ENCODE data around the gene TMEM179.

The TMEM179 gene

GRCh38 chr14:104551851-104552737, 52.5 kb downstream of the TMEM179 start:
- CTCF ChIA-PET = no interaction called here
- DNase-seq (ENCODE audit: low spot score) = no peak
- TF ChIP-seq CTCF (conservative IDR thresholded peaks at IDR 0.05; ENCODE audit: low read depth) = no peak

GRCh38 chr14:104550861-104551728, 53.5 kb downstream of the TMEM179 start:
- ChIA-PET CTCF (interaction anchor here (1.4 kb wide), 1 partner anchor 13 kb away, joined by 5 read pairs; no protein-coding TSS in a partner anchor), POLR2A (ENCODE audit: low non-redundant PET) (no interaction called here)
- DNase-seq (ENCODE audit: low spot score) = no peak
- H3K27ac ChIP-seq = no peak overlapping the region
- no peak for TF ChIP-seq CTCF (conservative IDR thresholded peaks at IDR 0.05; ENCODE audit: low read depth)

More at GRCh38 chr14:104551851-104552737, 52.5 kb downstream of the TMEM179 start:
- POLR2A ChIA-PET (ENCODE audit: low non-redundant PET) = no interaction called here
- no peak overlapping the region for H3K27ac ChIP-seq

GRCh38 chr14:104550340-104550860, 54.2 kb downstream of the TMEM179 start:
- ChIA-PET POLR2A (ENCODE audit: low non-redundant PET) (no interaction called here), CTCF (interaction anchor here (1.4 kb wide), 1 partner anchor 14 kb away, joined by 5 read pairs; no protein-coding TSS in a partner anchor)
- TF ChIP-seq CTCF (conservative IDR thresholded peaks at IDR 0.05; ENCODE audit: low read depth) = no peak
- no peak for DNase-seq (ENCODE audit: low spot score)
- no peak overlapping the region for H3K27ac ChIP-seq

- TF ChIP-seq CTCF (conservative IDR thresholded peaks at IDR 0.05; ENCODE audit: low read depth) = no peak
- CTCF ChIA-PET = interaction anchor here (1.4 kb wide), 1 partner anchor 14 kb away, joined by 5 read pairs; no protein-coding TSS in a partner anchor
- no peak overlapping the region for H3K27ac ChIP-seq
- POLR2A ChIA-PET (ENCODE audit: low non-redundant PET) = no interaction called here
- DNase-seq (ENCODE audit: low spot score) = no peak
Observed at GRCh38 chr14:104549536-104550339, 54.8 kb downstream of the TMEM179 start.

- ChIA-PET POLR2A (ENCODE audit: low non-redundant PET) (no interaction called here), CTCF (no interaction called here)
- DNase-seq (ENCODE audit: low spot score) = no peak
- no peak overlapping the region for H3K27ac ChIP-seq
- TF ChIP-seq CTCF (conservative IDR thresholded peaks at IDR 0.05; ENCODE audit: low read depth) = no peak
Observed at GRCh38 chr14:104548802-104549535, 55.6 kb downstream of the TMEM179 start.
